Measurements from ENCODE around the gene CARHSP1.

DNA sequence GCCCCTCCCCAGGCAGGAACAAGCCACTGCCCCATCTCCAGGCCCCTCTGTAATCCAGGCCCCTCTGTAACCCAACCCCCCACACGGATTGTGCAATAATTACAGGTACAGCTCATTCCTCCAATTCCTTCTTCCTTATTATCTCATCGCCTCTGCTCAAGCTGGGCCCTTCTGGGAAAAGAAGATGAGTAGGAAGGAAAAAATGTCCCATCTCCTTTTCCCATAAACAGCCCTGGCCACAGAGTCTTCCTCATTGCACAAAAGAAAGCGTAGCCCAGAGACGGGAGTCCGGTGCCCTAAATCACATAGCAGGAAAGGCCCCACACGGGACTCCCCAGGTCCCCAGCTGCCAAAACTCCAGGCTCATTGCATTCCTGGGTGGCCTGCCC, 9.7 kb upstream of the CARHSP1 start:
- TF ChIP-seq POLR2AphosphoS5 (IDR thresholded peaks at IDR 0.05; ENCODE audit: borderline replicate concordance, low read depth, low read length) (no peak), EZH2 (IDR thresholded peaks at IDR 0.05) (no peak), FOXP2 (optimal IDR thresholded peaks at IDR 0.05; ENCODE audit: control extremely low read depth, extremely low read length, insufficient read depth) (no peak)

All from SK-N-MC (cell line).